HuH-7.5 (cell line): Measurements from ENCODE around the gene TMEM232.
A peak's percentile ranks its signal among the peaks of the same experiment; 100 is the strongest.
"Not testable (repeated sequence)": the region's sequence is repeated elsewhere in the genome, so short reads cannot be mapped to it uniquely, and the experiment has no call there.

Source experiments
- DNase-seq: peaks from one replicate; pipeline ENCODE4 v3.0.0; 2011; ENCODE audit warnings: low spot score

The TMEM232 gene

GRCh38 chr5:110625376-110625999, 101.0 kb downstream of the TMEM232 start:
- no peak for DNase-seq

GRCh38 chr5:110623874-110624273, 102.6 kb downstream of the TMEM232 start:
- DNase-seq: no peak

GRCh38 chr5:110618941-110619340, 107.5 kb downstream of the TMEM232 start:
- DNase-seq: no peak

- DNase-seq: no peak
These were observed 110.5 kb downstream of the TMEM232 start for GRCh38 chr5:110616009-110616408.

- no peak for DNase-seq
These were observed 113.7 kb downstream of the TMEM232 start for GRCh38 chr5:110612794-110613247.

GRCh38 chr5:110611817-110612216, 114.7 kb downstream of the TMEM232 start:
- DNase-seq: no peak

- DNase-seq: no peak
These were observed 131.6 kb downstream of the TMEM232 start for GRCh38 chr5:110594866-110595265.

GRCh38 chr5:110590187-110590586, 136.3 kb downstream of the TMEM232 start:
- DNase-seq: no peak

GRCh38 chr5:110588286-110588980, 138.0 kb downstream of the TMEM232 start:
- DNase-seq: no peak

- no peak for DNase-seq
These were observed 145.8 kb downstream of the TMEM232 start for GRCh38 chr5:110580625-110581024.

- no peak for DNase-seq
These were observed 153.7 kb downstream of the TMEM232 start for GRCh38 chr5:110572729-110573128.

- DNase-seq: peak; percentile 1
These were observed 164.3 kb downstream of the TMEM232 start for GRCh38 chr5:110562191-110562590.

GRCh38 chr5:110561510-110561909, 165.0 kb downstream of the TMEM232 start:
- DNase-seq: no peak

- no peak for DNase-seq
These were observed 177.2 kb downstream of the TMEM232 start for GRCh38 chr5:110549301-110549700.

- DNase-seq: no peak
These were observed 178.3 kb downstream of the TMEM232 start for GRCh38 chr5:110548171-110548570.

GRCh38 chr5:110547495-110547894, 179.0 kb downstream of the TMEM232 start:
- DNase-seq: no peak

GRCh38 chr5:110545716-110546115, 180.8 kb downstream of the TMEM232 start:
- no peak for DNase-seq

- DNase-seq: no peak
These were observed 181.9 kb downstream of the TMEM232 start for GRCh38 chr5:110544603-110545002.

- DNase-seq: no peak
These were observed 183.5 kb downstream of the TMEM232 start for GRCh38 chr5:110542949-110543348.

- DNase-seq: no peak
These were observed 190.1 kb downstream of the TMEM232 start for GRCh38 chr5:110536120-110537115.

GRCh38 chr5:110535146-110535545, 191.3 kb downstream of the TMEM232 start:
- DNase-seq: not testable (repeated sequence)

- no peak for DNase-seq
These were observed 200.7 kb downstream of the TMEM232 start for GRCh38 chr5:110525762-110526161.
